HepG2 (cell line): ENCODE data around the gene LYPLA2. TPM values are rescaled to one million over a fixed set of nuclear protein-coding genes. Genes with fewer than 3 reads are reported as not detected.

Experiments used
- ARNT2 ChIP-seq: sonication (generic); formaldehyde crosslinking; IDR thresholded peaks from 2 replicates; pipeline ENCODE4 v1.8.0; 2022; ENCODE audit warnings: mild to moderate bottlenecking, low read depth, missing genetic modification reagents, moderate library complexity
- ATM ChIP-seq: fragments of 450-650 bp; IDR thresholded peaks from 2 replicates; pipeline ENCODE4 v1.7.1; 2017; ENCODE audit warnings: mild to moderate bottlenecking, borderline replicate concordance
- CBX2 ChIP-seq, 2 experiments: fragments of 200-600 bp in 1 of 2; sonication (generic); formaldehyde crosslinking in 1 of 2; IDR thresholded peaks; 2 replicates each; pipeline versions ENCODE4 v1.7.0 to v1.8.1; 2018 to 2022; ENCODE audit warnings: low read depth in 2 of 2, low read length in 1 of 2, mild to moderate bottlenecking in 1 of 2, missing genetic modification reagents in 1 of 2
- CEBPG ChIP-seq: IDR thresholded peaks from 2 replicates; pipeline ENCODE4 v1.6.1; 2016
- ETV6 ChIP-seq: sonication (generic); formaldehyde crosslinking; conservative IDR thresholded peaks from 2 replicates; pipeline ENCODE4 v1.4.0; 2020; ENCODE audit warnings: missing genetic modification reagents
- HNRNPK ChIP-seq: fragments of 200-400 bp; formaldehyde crosslinking; IDR thresholded peaks from 2 replicates; pipeline ENCODE4 v1.6.1; 2018; ENCODE audit warnings: low read length, low read depth, moderate library complexity, mild to moderate bottlenecking; ENCODE audit not compliant: poor library complexity, severe bottlenecking
- KMT2A ChIP-seq: sonication (generic); formaldehyde crosslinking; IDR thresholded peaks from 2 replicates; pipeline ENCODE4 v1.4.0; 2020; ENCODE audit warnings: missing genetic modification reagents
- MAFF ChIP-seq: IDR thresholded peaks from 2 replicates; pipeline ENCODE4 v1.6.1; 2011; ENCODE audit warnings: low read depth, low read length, improper control_type of control experiment
- MATR3 ChIP-seq: sonication (generic); formaldehyde crosslinking; IDR thresholded peaks from 2 replicates; pipeline ENCODE4 v1.4.0; 2020; ENCODE audit warnings: missing genetic modification reagents
- POGZ ChIP-seq: sonication (generic); formaldehyde crosslinking; IDR thresholded peaks from 2 replicates; pipeline ENCODE4 v1.4.0; 2020; ENCODE audit warnings: mild to moderate bottlenecking, missing genetic modification reagents
- SCMH1 ChIP-seq: sonication (generic); formaldehyde crosslinking; IDR thresholded peaks from 2 replicates; pipeline ENCODE4 v1.9.0; 2021; ENCODE audit warnings: missing genetic modification reagents, mild to moderate bottlenecking, borderline replicate concordance
- SMC3 ChIP-seq: IDR thresholded peaks from 2 replicates; pipeline ENCODE4 v1.6.1; 2011; ENCODE audit warnings: low read length, improper control_type of control experiment
- SUZ12 ChIP-seq: fragments of 150-350 bp; IDR thresholded peaks from 2 replicates; pipeline ENCODE4 v1.6.1; 2014; ENCODE audit warnings: low read depth, low read length
- ZFAT ChIP-seq: sonication (generic); formaldehyde crosslinking; conservative IDR thresholded peaks from 2 replicates; pipeline ENCODE4 v1.8.1; 2023; ENCODE audit warnings: missing genetic modification reagents, inconsistent platforms
- ZFP41 ChIP-seq: sonication (generic); formaldehyde crosslinking; IDR thresholded peaks from 2 replicates; pipeline ENCODE4 v1.4.0; 2020; ENCODE audit warnings: mild to moderate bottlenecking, missing genetic modification reagents, borderline replicate concordance
- ZNF276 ChIP-seq: sonication (generic); formaldehyde crosslinking; IDR thresholded peaks from 2 replicates; pipeline ENCODE4 v1.4.0; 2020; ENCODE audit warnings: mild to moderate bottlenecking, low read depth, missing genetic modification reagents
- ZNF441 ChIP-seq: sonication (generic); formaldehyde crosslinking; IDR thresholded peaks from 2 replicates; pipeline ENCODE4 v1.7.0; 2021; ENCODE audit warnings: missing genetic modification reagents, borderline replicate concordance
- ZNF512 ChIP-seq: sonication (generic); formaldehyde crosslinking; IDR thresholded peaks from 2 replicates; pipeline ENCODE4 v1.4.0; 2020; ENCODE audit warnings: mild to moderate bottlenecking, missing genetic modification reagents
- ZNF556 ChIP-seq: sonication (generic); formaldehyde crosslinking; IDR thresholded peaks from 2 replicates; pipeline ENCODE4 v1.4.0; 2020; ENCODE audit warnings: mild to moderate bottlenecking, missing genetic modification reagents, borderline replicate concordance
- ZNF841 ChIP-seq: sonication (generic); formaldehyde crosslinking; IDR thresholded peaks from 2 replicates; pipeline ENCODE4 v1.8.1; 2023; ENCODE audit warnings: missing genetic modification reagents, borderline replicate concordance
- ZSCAN9 ChIP-seq: IDR thresholded peaks from 2 replicates; pipeline ENCODE4 v1.6.1; 2016; ENCODE audit warnings: borderline replicate concordance
- polyA plus RNA-seq, 8 experiments: library from polyadenylated mRNA; depleted of rRNA in 3 of 8; stranded (reverse) in 7 of 8; unstranded in 1 of 8; fragments of >200 nt; fragmentation: Illumina TruSeq in 4 of 8; extraction: Trizol in 4 of 8; gene quantifications; 2 replicates each; pipeline versions ENCODE4 v1.2.1 to v1.2.3, GENCODE V29; 2011 to 2016; ENCODE audit warnings: low read depth in 4 of 8, missing spikeins in 1 of 8, mixed read lengths in 1 of 8; ENCODE audit not compliant: insufficient read depth in 1 of 8
- total RNA-seq, 5 experiments: library from RNA; depleted of rRNA; stranded (reverse); fragments of >200 nt; fragmentation: Illumina TruSeq; extraction: Trizol; gene quantifications; 2 replicates each; pipeline ENCODE4 v1.2.3, GENCODE V29; 2016; ENCODE audit warnings: low read depth in 1 of 5
- TF ChIP-seq, protein P1 (sequence below): sonication (generic); formaldehyde crosslinking; IDR thresholded peaks from 2 replicates; pipeline ENCODE4 v1.5.0; 2020; ENCODE audit warnings: mild to moderate bottlenecking, missing genetic modification reagents, moderate library complexity
- TF ChIP-seq, protein P2 (sequence below): IDR thresholded peaks from 2 replicates; pipeline ENCODE4 v1.6.1; 2016; ENCODE audit warnings: mild to moderate bottlenecking
- TF ChIP-seq, protein P3 (sequence below): IDR thresholded peaks from 2 replicates; pipeline ENCODE4 v1.6.1; 2012; ENCODE audit warnings: inconsistent platforms

LYPLA2 gene
- total and polyA plus RNA-seq, 2 of the 13 experiments (the other 11 are each of a cell fraction or from before 2014, with no cell fraction given): 72.1 to 73.2 TPM

DNA sequence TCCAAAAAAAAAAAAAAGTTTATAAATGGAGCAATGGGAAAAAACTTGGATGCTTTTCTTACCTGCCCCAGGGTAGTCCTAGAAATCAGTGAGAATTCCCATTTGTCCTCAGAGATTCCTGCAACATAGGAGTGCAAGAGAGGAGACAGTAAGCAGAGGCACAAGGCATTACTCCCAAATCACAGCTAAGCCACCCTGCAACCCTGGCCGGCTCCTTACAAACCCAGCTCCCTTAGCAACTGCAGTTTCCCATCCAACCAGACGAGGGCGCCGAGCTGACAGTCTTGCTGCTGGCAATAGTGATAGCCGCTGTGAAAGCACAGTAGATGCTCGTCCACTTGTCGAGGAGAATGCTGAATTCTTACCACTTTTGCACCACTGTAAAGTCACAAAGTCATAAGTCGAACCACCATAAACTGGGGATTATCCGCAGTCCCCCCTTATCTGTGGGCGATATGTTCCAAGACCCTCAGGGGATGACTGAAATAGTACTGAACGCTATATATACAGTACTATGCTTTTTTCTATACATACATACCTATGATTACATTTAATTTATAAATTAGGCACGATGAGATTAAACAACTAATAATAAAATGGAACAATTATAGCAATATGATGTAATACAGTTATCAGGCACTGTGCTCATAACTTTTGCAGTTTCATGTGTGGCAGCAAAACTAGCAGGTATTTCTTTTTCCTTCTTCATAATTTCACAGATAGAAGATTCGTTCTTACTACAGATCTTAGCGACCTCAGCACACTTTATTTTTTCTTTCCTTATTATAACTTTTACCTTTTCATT lies 18.7 kb upstream of the LYPLA2 start (continued):
- TF ChIP-seq ZNF512: no peak
- TF ChIP-seq, protein P1, sequence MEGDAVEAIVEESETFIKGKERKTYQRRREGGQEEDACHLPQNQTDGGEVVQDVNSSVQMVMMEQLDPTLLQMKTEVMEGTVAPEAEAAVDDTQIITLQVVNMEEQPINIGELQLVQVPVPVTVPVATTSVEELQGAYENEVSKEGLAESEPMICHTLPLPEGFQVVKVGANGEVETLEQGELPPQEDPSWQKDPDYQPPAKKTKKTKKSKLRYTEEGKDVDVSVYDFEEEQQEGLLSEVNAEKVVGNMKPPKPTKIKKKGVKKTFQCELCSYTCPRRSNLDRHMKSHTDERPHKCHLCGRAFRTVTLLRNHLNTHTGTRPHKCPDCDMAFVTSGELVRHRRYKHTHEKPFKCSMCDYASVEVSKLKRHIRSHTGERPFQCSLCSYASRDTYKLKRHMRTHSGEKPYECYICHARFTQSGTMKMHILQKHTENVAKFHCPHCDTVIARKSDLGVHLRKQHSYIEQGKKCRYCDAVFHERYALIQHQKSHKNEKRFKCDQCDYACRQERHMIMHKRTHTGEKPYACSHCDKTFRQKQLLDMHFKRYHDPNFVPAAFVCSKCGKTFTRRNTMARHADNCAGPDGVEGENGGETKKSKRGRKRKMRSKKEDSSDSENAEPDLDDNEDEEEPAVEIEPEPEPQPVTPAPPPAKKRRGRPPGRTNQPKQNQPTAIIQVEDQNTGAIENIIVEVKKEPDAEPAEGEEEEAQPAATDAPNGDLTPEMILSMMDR (CRISPR knock-in tag): peak; percentile 95
- 0 out of 2 replicates have a peak, but pooled peaks have one; percentile 23 for TF ChIP-seq CEBPG (CRISPR knock-in tag)
- no peak for TF ChIP-seq ZNF441 (CRISPR knock-in tag)
- no peak for TF ChIP-seq ARNT2 (CRISPR knock-in tag)
- TF ChIP-seq HNRNPK: no peak
- TF ChIP-seq SUZ12: no peak
- no peak for TF ChIP-seq POGZ
- peak; percentile 78 for TF ChIP-seq SMC3
- TF ChIP-seq KMT2A: 0 out of 2 replicates have a peak, but pooled peaks have one; percentile 52
- TF ChIP-seq CBX2 (IDR thresholded peaks at IDR 0.05; ENCODE audit: low read depth, low read length): no peak
- TF ChIP-seq CBX2 (CRISPR knock-in tag; IDR thresholded peaks at IDR 0.05; ENCODE audit: low read depth): no peak
- no peak for TF ChIP-seq ATM
- no peak for TF ChIP-seq ZFP41 (CRISPR knock-in tag)
- no peak for TF ChIP-seq SCMH1
- no peak for TF ChIP-seq ZNF556 (CRISPR knock-in tag)
- no peak for TF ChIP-seq ETV6
- no peak for TF ChIP-seq ZFAT (CRISPR knock-in tag)
- TF ChIP-seq ZNF276 (CRISPR knock-in tag): no peak
- TF ChIP-seq ZNF841 (CRISPR knock-in tag): no peak
- TF ChIP-seq, protein P2, sequence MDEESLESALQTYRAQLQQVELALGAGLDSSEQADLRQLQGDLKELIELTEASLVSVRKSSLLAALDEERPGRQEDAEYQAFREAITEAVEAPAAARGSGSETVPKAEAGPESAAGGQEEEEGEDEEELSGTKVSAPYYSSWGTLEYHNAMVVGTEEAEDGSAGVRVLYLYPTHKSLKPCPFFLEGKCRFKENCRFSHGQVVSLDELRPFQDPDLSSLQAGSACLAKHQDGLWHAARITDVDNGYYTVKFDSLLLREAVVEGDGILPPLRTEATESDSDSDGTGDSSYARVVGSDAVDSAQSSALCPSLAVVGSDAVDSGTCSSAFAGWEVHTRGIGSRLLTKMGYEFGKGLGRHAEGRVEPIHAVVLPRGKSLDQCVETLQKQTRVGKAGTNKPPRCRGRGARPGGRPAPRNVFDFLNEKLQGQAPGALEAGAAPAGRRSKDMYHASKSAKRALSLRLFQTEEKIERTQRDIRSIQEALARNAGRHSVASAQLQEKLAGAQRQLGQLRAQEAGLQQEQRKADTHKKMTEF (CRISPR knock-in tag): no peak
- TF ChIP-seq MAFF: no peak
- TF ChIP-seq MATR3: no peak
- TF ChIP-seq, protein P3, sequence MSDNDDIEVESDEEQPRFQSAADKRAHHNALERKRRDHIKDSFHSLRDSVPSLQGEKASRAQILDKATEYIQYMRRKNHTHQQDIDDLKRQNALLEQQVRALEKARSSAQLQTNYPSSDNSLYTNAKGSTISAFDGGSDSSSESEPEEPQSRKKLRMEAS: peak; percentile 19; the same call in 1 of the 2 replicates
- peak; percentile 39; the same call in 1 of the 2 replicates for TF ChIP-seq ZSCAN9 (CRISPR knock-in tag)
